ENCODE data around the gene CDK5RAP3. TPM values are rescaled to one million over a fixed set of nuclear protein-coding genes. Genes with fewer than 3 reads are reported as not detected.

Gene CDK5RAP3
- total RNA-seq, 1 experiment from 2014 or later: 39.3 TPM

DNA sequence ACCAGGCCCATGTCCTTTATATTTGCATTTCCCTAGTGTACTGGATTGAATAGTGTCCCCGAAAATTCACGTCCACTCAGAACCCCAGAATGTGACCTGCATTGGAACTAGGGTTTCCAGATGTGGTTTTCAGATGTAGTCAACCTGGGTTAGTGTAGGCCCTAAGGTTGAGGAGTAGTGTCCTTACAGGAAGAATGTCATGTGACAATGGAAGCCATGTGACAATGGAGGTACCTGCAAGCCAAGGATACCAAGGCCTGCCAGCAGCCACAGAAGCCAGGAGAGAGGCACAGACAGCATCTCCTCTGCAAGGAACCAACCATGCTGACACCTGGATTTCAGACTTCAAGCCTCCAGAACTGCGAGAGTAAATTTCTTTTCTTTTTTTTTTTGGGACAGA lies 8.0 kb upstream of the CDK5RAP3 start:
- no peak for DNase-seq (ENCODE audit: low read depth, low spot score)
- in situ Hi-C loops (cut with HindIII; ENCODE audit: low pct_unique_long_range_greater_than_20kb, low sequenced_read_pairs): no loop called here

- no peak for DNase-seq (ENCODE audit: low read depth, low spot score)
- in situ Hi-C loops (cut with HindIII; ENCODE audit: low pct_unique_long_range_greater_than_20kb, low sequenced_read_pairs): no loop called here
Measured at GRCh38 chr17:47964856-47965255, 6.1 kb upstream of the CDK5RAP3 start.

- DNase-seq (ENCODE audit: low read depth, low spot score): no peak
- in situ Hi-C loops (cut with HindIII; ENCODE audit: low pct_unique_long_range_greater_than_20kb, low sequenced_read_pairs): no loop called here
Measured at GRCh38 chr17:47966079-47966519, 4.8 kb upstream of the CDK5RAP3 start.

DNA sequence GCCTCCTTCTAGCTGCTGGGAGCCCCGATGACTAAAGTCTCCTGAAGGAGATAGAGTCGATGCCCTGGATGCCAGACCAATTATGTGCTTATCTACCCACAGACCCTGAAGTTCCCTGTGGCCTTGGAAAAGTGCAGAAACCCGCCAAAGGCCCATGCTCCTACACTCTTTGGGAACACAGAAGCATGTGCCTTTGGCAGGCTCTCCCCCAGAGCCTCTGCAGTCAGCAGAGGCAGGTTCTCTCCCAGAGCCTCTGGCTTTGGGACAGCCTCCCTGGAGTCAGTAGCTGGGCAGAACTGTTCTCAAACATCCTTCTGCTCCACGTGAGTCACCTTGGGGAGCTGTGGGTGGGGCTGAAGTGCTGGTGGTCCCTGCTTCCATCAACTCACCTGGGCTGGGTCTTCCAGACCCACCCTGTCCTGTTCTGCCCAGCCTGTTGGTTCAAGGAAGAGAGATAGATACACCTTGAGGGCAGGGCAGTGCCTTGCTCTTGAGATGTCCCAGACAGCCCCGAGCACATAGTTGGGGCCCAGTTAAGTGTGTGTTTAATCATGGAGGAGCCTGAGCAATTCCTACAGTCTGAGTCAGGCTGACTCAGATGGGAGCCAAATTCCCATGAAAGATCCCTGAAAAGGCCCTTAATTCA lies 3.2 kb upstream of the CDK5RAP3 start:
- in situ Hi-C loops (cut with HindIII; ENCODE audit: low pct_unique_long_range_greater_than_20kb, low sequenced_read_pairs): no loop called here

GRCh38 chr17:47968836-47969235 lies 2.1 kb upstream of the CDK5RAP3 start:
- no peak for DNase-seq (ENCODE audit: low read depth, low spot score)
- in situ Hi-C loops (cut with HindIII; ENCODE audit: low pct_unique_long_range_greater_than_20kb, low sequenced_read_pairs): no loop called here

More for the DNA sequence above, 3.2 kb upstream of the CDK5RAP3 start:
- no peak for DNase-seq (ENCODE audit: low read depth, low spot score)

- DNase-seq (ENCODE audit: low read depth, low spot score): no peak
- in situ Hi-C loops (cut with HindIII; ENCODE audit: low pct_unique_long_range_greater_than_20kb, low sequenced_read_pairs): no loop called here
Measured at GRCh38 chr17:47969930-47970724, 786 bp upstream of the CDK5RAP3 start.

DNA sequence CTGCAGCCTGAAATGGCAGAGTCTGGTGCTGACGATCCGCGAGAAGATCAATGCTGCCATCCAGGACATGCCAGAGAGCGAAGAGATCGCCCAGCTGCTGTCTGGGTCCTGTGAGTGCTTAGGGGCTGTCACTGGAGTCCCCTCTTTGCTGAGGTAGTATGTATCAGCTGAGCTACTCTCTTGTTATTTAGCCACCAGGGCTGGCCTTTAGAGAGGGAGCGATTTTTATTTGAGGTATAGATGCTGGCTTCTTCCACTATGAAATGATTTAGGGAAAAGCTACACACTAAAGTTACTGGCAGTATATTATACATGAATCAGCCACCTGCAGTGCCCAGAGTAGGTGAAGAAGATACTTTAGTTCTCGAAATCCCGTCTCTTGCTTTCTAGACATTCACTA lies 2.6 kb downstream of the CDK5RAP3 start:
- in situ Hi-C loops (cut with HindIII; ENCODE audit: low pct_unique_long_range_greater_than_20kb, low sequenced_read_pairs): no loop called here
- no peak for DNase-seq (ENCODE audit: low read depth, low spot score)

DNA sequence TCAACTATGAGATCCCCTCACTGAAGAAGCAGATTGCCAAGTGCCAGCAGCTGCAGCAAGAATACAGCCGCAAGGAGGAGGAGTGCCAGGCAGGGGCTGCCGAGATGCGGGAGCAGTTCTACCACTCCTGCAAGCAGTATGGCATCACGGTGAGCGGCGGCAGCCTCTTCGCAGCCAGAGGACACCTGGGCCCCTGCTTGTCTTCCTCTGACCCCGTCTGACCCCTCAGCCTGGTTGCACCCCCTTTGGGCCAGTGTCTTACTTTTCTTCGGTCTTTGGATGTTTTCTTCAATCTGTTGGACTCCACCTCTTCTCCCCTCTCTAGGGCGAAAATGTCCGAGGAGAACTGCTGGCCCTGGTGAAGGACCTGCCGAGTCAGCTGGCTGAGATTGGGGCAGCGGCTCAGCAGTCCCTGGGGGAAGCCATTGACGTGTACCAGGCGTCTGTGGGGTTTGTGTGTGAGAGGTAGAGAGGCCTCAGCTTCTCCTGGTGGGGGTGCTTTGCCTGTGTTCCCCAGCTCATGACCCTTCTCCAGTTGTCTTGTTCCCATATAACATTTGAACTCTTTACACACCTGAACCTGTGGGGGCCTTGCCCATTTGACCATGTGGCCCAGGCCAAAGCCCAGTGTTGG lies 4.4 kb downstream of the CDK5RAP3 start:
- in situ Hi-C loops (cut with HindIII; ENCODE audit: low pct_unique_long_range_greater_than_20kb, low sequenced_read_pairs): no loop called here
- DNase-seq (ENCODE audit: low read depth, low spot score): no peak

- no peak for DNase-seq (ENCODE audit: low read depth, low spot score)
- in situ Hi-C loops (cut with HindIII; ENCODE audit: low pct_unique_long_range_greater_than_20kb, low sequenced_read_pairs): no loop called here
Measured at GRCh38 chr17:47975823-47976205, 4.9 kb downstream of the CDK5RAP3 start.

DNA sequence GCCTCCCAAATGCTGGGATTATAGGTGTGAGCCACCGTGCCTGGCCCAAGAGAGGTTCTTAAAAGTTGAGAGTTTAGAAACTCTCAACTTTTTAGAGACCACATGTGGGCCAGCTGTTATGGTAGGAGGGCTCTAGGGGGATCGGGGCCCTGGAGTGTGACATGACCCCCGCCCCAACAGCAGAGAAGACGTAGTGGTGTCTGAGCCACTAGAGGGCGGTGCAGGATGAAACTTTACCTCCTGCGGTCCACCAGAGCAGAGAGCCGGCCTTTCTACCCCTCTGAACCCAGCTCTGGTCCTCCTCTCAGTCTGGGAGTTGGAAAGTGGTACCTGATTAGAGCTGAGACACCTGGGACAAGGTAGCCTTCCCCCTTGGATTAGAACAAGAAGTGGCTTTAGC lies 7.4 kb downstream of the CDK5RAP3 start:
- peak; percentile 77 for DNase-seq (ENCODE audit: low read depth, low spot score)
- in situ Hi-C loops (cut with HindIII; ENCODE audit: low pct_unique_long_range_greater_than_20kb, low sequenced_read_pairs): no loop called here

- no peak for DNase-seq (ENCODE audit: low read depth, low spot score)
- in situ Hi-C loops (cut with HindIII; ENCODE audit: low pct_unique_long_range_greater_than_20kb, low sequenced_read_pairs): no loop called here
Measured at GRCh38 chr17:47980541-47980940, 9.6 kb downstream of the CDK5RAP3 start.

- in situ Hi-C loops (cut with HindIII; ENCODE audit: low pct_unique_long_range_greater_than_20kb, low sequenced_read_pairs): no loop called here
Measured at GRCh38 chr17:47981462-47981861, 10.5 kb downstream of the CDK5RAP3 start.

DNA sequence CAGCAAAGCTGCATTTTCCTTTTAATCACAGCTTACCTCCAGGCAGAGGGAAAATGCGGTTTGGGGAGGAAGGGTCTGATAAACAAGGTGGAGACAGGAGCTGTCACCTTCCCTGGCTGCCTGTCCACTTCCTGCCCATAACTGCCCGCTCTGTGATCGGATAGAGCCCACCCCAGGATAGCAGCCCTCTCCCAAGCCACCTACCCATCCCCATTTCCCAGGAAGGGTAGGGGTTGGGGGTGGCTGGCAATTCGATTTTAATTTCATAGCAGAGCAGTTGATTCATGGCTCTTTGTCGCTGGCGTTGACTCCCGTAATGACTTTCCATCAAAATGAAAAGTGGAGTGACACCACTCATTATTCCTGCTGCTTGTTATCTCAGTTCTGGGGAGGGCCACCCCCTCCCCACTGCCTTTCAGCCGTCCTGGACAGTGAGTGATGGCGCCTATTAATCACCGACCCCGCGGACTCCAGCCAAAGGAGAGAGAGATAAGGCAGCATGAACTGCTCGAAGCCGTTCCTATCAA lies 11.2 kb downstream of the CDK5RAP3 start:
- in situ Hi-C loops (cut with HindIII; ENCODE audit: low pct_unique_long_range_greater_than_20kb, low sequenced_read_pairs): no loop called here
- no peak for DNase-seq (ENCODE audit: low read depth, low spot score)

More at GRCh38 chr17:47981462-47981861, 10.5 kb downstream of the CDK5RAP3 start:
- DNase-seq (ENCODE audit: low read depth, low spot score): no peak

- in situ Hi-C loops (cut with HindIII; ENCODE audit: low pct_unique_long_range_greater_than_20kb, low sequenced_read_pairs): no loop called here
- DNase-seq (ENCODE audit: low read depth, low spot score): peak; percentile 28
Measured at GRCh38 chr17:47982645-47983390, 11.9 kb downstream of the CDK5RAP3 start.

DNA sequence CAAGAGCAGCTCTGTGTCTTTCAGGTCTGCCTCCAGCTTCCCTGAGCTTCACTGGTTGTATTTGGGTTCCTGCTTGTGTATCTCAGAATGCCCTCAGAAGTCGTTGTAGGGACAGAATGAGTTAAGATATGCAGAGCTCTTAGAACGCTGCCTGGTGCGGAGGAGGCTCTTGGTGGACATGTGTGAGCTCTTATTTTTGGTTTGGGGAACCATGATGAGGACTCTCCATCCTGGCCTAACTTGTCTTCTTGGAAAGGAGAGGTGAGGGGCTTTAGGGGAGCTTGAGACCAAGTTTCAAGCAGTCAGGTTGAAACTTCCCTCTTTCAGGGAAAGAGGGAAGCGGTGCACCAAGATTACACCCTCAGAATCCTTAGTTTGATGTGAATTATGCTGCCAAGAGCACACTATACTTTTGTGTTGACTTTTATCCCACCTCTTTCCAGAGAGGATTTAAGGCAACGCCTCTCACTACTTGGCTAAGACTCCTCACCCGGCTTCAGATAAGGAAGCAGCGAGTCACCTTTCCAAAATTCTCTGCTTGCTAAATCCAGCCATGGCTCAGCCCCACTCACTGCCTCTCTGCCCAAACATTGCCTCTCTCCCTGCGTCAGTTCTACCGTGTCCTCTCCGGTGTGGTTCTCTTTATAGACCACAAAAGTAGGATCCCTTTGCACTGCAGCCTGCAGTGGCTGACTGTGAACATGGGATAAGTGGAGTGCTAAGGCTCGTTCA lies 12.7 kb downstream of the CDK5RAP3 start:
- no peak for DNase-seq (ENCODE audit: low read depth, low spot score)
- in situ Hi-C loops (cut with HindIII; ENCODE audit: low pct_unique_long_range_greater_than_20kb, low sequenced_read_pairs): no loop called here

DNA sequence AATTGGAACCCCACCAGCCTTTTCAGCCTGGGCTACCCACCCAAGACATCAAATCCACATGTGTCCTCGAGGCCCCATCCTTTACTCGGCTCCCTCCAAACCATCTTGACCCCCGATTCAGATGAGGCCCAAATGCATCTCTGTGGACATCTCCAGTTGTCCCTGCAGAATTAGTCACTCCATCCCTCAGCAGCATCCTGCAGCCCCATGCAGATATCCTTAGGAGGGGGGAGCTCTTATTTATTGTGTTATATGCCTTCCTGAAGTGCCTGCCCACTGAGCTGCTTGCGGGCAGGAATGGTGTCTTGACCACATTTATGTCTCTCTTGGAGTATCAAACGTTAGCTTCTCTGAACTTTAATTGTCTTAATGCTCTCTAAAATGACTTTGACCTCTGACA lies 15.6 kb downstream of the CDK5RAP3 start:
- DNase-seq (ENCODE audit: low read depth, low spot score): no peak
- in situ Hi-C loops (cut with HindIII; ENCODE audit: low pct_unique_long_range_greater_than_20kb, low sequenced_read_pairs): no loop called here

- DNase-seq (ENCODE audit: low read depth, low spot score): peak; percentile 35
- in situ Hi-C loops (cut with HindIII; ENCODE audit: low pct_unique_long_range_greater_than_20kb, low sequenced_read_pairs): no loop called here
Measured at GRCh38 chr17:47987240-47987835, 16.4 kb downstream of the CDK5RAP3 start.
